ENCODE data around the gene LIN28B. TPM values are rescaled to one million over a fixed set of nuclear protein-coding genes. Genes with fewer than 3 reads are reported as not detected.

The LIN28B gene
- polyA plus RNA-seq, 2 of the 4 experiments (the other 2 are of a cell fraction) = 3.6 to 7.2 TPM

GRCh38 chr6:105107207-105107606 lies 150.3 kb downstream of the LIN28B start:
- no peak overlapping the region for H3K27ac ChIP-seq
- no peak overlapping the region for H3K4me2 ChIP-seq
- H3K4me1 ChIP-seq = 0 out of 3 replicates have a peak, but pooled peaks cover 4% of the 10 kb centered on the region
- H3K4me3 ChIP-seq = no peak overlapping the region
- ChIA-PET CTCF (interaction anchor here (0.9 to 1.1 kb wide), 2 partner anchors 10 to 59 kb away, joined by 3 read pairs; no protein-coding TSS in a partner anchor), POLR2A (no interaction called here)
- no peaks in the 10 kb centered on the region for H3K9me3 ChIP-seq
- DNase-seq (ENCODE audit: low read depth in 1 of 2, low spot score in 1 of 2) = no peak
- TF ChIP-seq ZNF302 (CRISPR knock-in tag; IDR thresholded peaks at IDR 0.05) (no peak), E2F6 (IDR thresholded peaks at IDR 0.05; ENCODE audit: borderline replicate concordance, low read depth) (no peak), REST (IDR thresholded peaks at IDR 0.05) (no peak), ZC3H11A (IDR thresholded peaks at IDR 0.05) (no peak), HOXB5 (CRISPR knock-in tag; IDR thresholded peaks at IDR 0.05) (no peak), RFX5 (IDR thresholded peaks at IDR 0.05) (no peak), RCOR1 (IDR thresholded peaks at IDR 0.05; ENCODE audit: low read depth, low read length) (no peak), FOSB (CRISPR knock-in tag; IDR thresholded peaks at IDR 0.05) (no peak), EHF (CRISPR knock-in tag; IDR thresholded peaks at IDR 0.05) (no peak), PHF8 (IDR thresholded peaks at IDR 0.05; ENCODE audit: borderline replicate concordance, low read depth) (no peak), TFCP2L1 (CRISPR knock-in tag; IDR thresholded peaks at IDR 0.05) (no peak), CHD4 (IDR thresholded peaks at IDR 0.05; ENCODE audit: borderline replicate concordance) (no peak), NR3C1 (IDR thresholded peaks at IDR 0.05) (no peak), CBX2 (IDR thresholded peaks at IDR 0.05; ENCODE audit: borderline replicate concordance, low read depth) (no peak), RARB (CRISPR knock-in tag; IDR thresholded peaks at IDR 0.05) (no peak), FOSL2 (IDR thresholded peaks at IDR 0.05) (no peak), FOSL2 (CRISPR knock-in tag; IDR thresholded peaks at IDR 0.05) (no peak)
- 7% methylated on average over 1 of the region's 1 CpG for WGBS (ENCODE audit: missing lambda C conversion rate)
- ATAC-seq = no peak
- FAIRE-seq = no peak

GRCh38 chr6:105108631-105109262 lies 151.8 kb downstream of the LIN28B start:
- no peak for DNase-seq (ENCODE audit: low read depth in 1 of 2, low spot score in 1 of 2)
- no peak for ATAC-seq
- Histone ChIP-seq H3K4me2 (no peak overlapping the region), H3K27ac (no peak overlapping the region), H3K4me3 (no peak overlapping the region), H3K4me1 (0 out of 3 replicates have a peak, but pooled peaks cover 4% of the 10 kb centered on the region), H3K9me3 (no peaks in the 10 kb centered on the region)
- POLR2A ChIA-PET = no interaction called here
- FAIRE-seq = no peak
- 81% methylated on average over 7 of the region's 7 CpGs for WGBS (ENCODE audit: missing lambda C conversion rate)
- CTCF ChIA-PET = no interaction called here
- TF ChIP-seq RAD21 (conservative IDR thresholded peaks at IDR 0.05 in 1 of 2, IDR thresholded peaks at IDR 0.05 in 1 of 2) = no peak
- TF ChIP-seq KDM1A (IDR thresholded peaks at IDR 0.05; ENCODE audit: low read depth) = no peak
- no peak for TF ChIP-seq HOXB13 (CRISPR knock-in tag; IDR thresholded peaks at IDR 0.05; ENCODE audit: low read depth)
- TF ChIP-seq TP53 (CRISPR knock-in tag; IDR thresholded peaks at IDR 0.05) = no peak
- TF ChIP-seq PHF8 (IDR thresholded peaks at IDR 0.05; ENCODE audit: borderline replicate concordance, low read depth) = no peak
- no peak for TF ChIP-seq CHD2 (IDR thresholded peaks at IDR 0.05; ENCODE audit: low read length, partially characterized antibody)
- TF ChIP-seq MAFK (IDR thresholded peaks at IDR 0.05; ENCODE audit: partially characterized antibody) = no peak
- no peak for TF ChIP-seq BCL3 (IDR thresholded peaks at IDR 0.05)
- TF ChIP-seq NPAS2 (CRISPR knock-in tag; IDR thresholded peaks at IDR 0.05; ENCODE audit: borderline replicate concordance) = no peak
- no peak for TF ChIP-seq FOSL2 (IDR thresholded peaks at IDR 0.05)
- no peak for TF ChIP-seq FOSL2 (CRISPR knock-in tag; IDR thresholded peaks at IDR 0.05)
- TF ChIP-seq MAX (IDR thresholded peaks at IDR 0.05) = no peak
- TF ChIP-seq HES2 (IDR thresholded peaks at IDR 0.05) = no peak
- TF ChIP-seq SMC3 (IDR thresholded peaks at IDR 0.05) = no peak
